ENCODE results near the gene PRKAA1. TPM values are rescaled to one million over a fixed set of nuclear protein-coding genes. Genes with fewer than 3 reads are reported as not detected.

The PRKAA1 gene
- total and polyA plus RNA-seq, 2 donors (not counting 1 experiment from before 2014, with no cell fraction given) = 39.9 to 107 TPM

GRCh38 chr5:40781843-40782409, 16.2 kb downstream of the PRKAA1 start:
- Mint-ChIP-seq H3K4me3 (no peak overlapping the region), H3K27me3 (no peaks in the 10 kb centered on the region), H3K27ac (no peak overlapping the region), H3K9me3 (ENCODE audit: insufficient read depth) (no peaks in the 10 kb centered on the region), H3K4me1 (peaks cover 23% of the 10 kb centered on the region)
- no peak for DNase-seq
- Histone ChIP-seq H2AFZ (ENCODE audit: insufficient read depth, low read depth, low read length, poor library complexity, severe bottlenecking) (no peak overlapping the region), H3K9ac (ENCODE audit: low read length) (no peak overlapping the region), H3K36me3 (replicated peaks in 1 of 2; ENCODE audit: control extremely low read depth in 1 of 2, control insufficient read depth in 1 of 2, extremely low read depth in 1 of 2, insufficient read depth in 2 of 2, low read length in 1 of 2) (peaks cover 0 to 5% of the 10 kb centered on the region in 2 experiments), H3K9me3 (ENCODE audit: control extremely low read depth in 1 of 3, control insufficient read depth in 2 of 3, insufficient read depth in 1 of 3, low read length in 2 of 3) (no peaks in the 10 kb centered on the region), H3K4me1 (ENCODE audit: control insufficient read depth in 2 of 2, insufficient read depth in 2 of 2, low read length in 2 of 2) (no peaks in the 10 kb centered on the region), H3K27me3 (replicated peaks in 1 of 4; ENCODE audit: control extremely low read depth in 1 of 4, control insufficient read depth in 3 of 4, insufficient read depth in 4 of 4, low read length in 3 of 4) (no peaks in the 10 kb centered on the region), H3K4me3 (ENCODE audit: control extremely low read depth in 1 of 5, extremely low read depth in 1 of 5, insufficient read depth in 1 of 5, low read depth in 2 of 5, low read length in 4 of 5) (no peak overlapping the region), H4K20me1 (ENCODE audit: control insufficient read depth, insufficient read depth, low read length, poor library complexity, severe bottlenecking) (peaks cover 76% of the 10 kb centered on the region), H3K27ac (ENCODE audit: low read length in 2 of 2) (no peak overlapping the region), H3K79me2 (ENCODE audit: control insufficient read depth, insufficient read depth, low read length) (peaks cover 79% of the 10 kb centered on the region), H3K4me2 (replicated peaks; ENCODE audit: low read depth, low read length, poor library complexity, severe bottlenecking) (no peak overlapping the region)
- intact Hi-C loops (cut with micrococcal nuclease) = no loop called here
- TF ChIP-seq CTCF (IDR thresholded peaks at IDR 0.05) (no peak), EZH2 (IDR thresholded peaks at IDR 0.05; ENCODE audit: borderline replicate concordance, insufficient read depth, low read depth, low read length, poor library complexity, severe bottlenecking) (no peak)
- ATAC-seq (ENCODE audit: low read depth) = no peak
- CTCF ChIA-PET = no interaction called here
- POLR2A ChIA-PET = no interaction called here

GRCh38 chr5:40780858-40781257, 17.3 kb downstream of the PRKAA1 start:
- POLR2A ChIA-PET = no interaction called here
- intact Hi-C loops (cut with micrococcal nuclease) = no loop called here
- peaks cover 69% of the 10 kb centered on the region for H4K20me1 ChIP-seq (ENCODE audit: control insufficient read depth, insufficient read depth, low read length, poor library complexity, severe bottlenecking)

More at GRCh38 chr5:40780858-40781257, 17.3 kb downstream of the PRKAA1 start:
- CTCF ChIA-PET = no interaction called here
- H3K27ac Mint-ChIP-seq = no peak overlapping the region
- Histone ChIP-seq H3K9ac (ENCODE audit: low read length) (no peak overlapping the region), H3K9me3 (ENCODE audit: control extremely low read depth in 1 of 3, control insufficient read depth in 2 of 3, insufficient read depth in 1 of 3, low read length in 2 of 3) (no peaks in the 10 kb centered on the region), H2AFZ (ENCODE audit: insufficient read depth, low read depth, low read length, poor library complexity, severe bottlenecking) (no peak overlapping the region), H3K4me2 (replicated peaks; ENCODE audit: low read depth, low read length, poor library complexity, severe bottlenecking) (no peak overlapping the region), H3K27ac (ENCODE audit: low read length in 2 of 2) (no peak overlapping the region), H3K36me3 (replicated peaks in 1 of 2; ENCODE audit: control extremely low read depth in 1 of 2, control insufficient read depth in 1 of 2, extremely low read depth in 1 of 2, insufficient read depth in 2 of 2, low read length in 1 of 2) (peaks cover 0 to 15% of the 10 kb centered on the region in 2 experiments), H3K27me3 (replicated peaks in 1 of 4; ENCODE audit: control extremely low read depth in 1 of 4, control insufficient read depth in 3 of 4, insufficient read depth in 4 of 4, low read length in 3 of 4) (no peaks in the 10 kb centered on the region), H3K4me3 (ENCODE audit: control extremely low read depth in 1 of 5, extremely low read depth in 1 of 5, insufficient read depth in 1 of 5, low read depth in 2 of 5, low read length in 4 of 5) (no peak overlapping the region), H3K79me2 (ENCODE audit: control insufficient read depth, insufficient read depth, low read length) (peaks cover 68% of the 10 kb centered on the region), H3K4me1 (ENCODE audit: control insufficient read depth in 2 of 2, insufficient read depth in 2 of 2, low read length in 2 of 2) (no peaks in the 10 kb centered on the region)
- DNase-seq (no peak), ATAC-seq (ENCODE audit: low read depth) (no peak)
- no peak overlapping the region for H3K4me3 Mint-ChIP-seq
- no peak for TF ChIP-seq EZH2 (IDR thresholded peaks at IDR 0.05; ENCODE audit: borderline replicate concordance, insufficient read depth, low read depth, low read length, poor library complexity, severe bottlenecking)
- TF ChIP-seq CTCF (IDR thresholded peaks at IDR 0.05) = no peak
- H3K4me1 Mint-ChIP-seq = peaks cover 24% of the 10 kb centered on the region
- no peaks in the 10 kb centered on the region for H3K9me3 Mint-ChIP-seq (ENCODE audit: insufficient read depth)
- H3K27me3 Mint-ChIP-seq = no peaks in the 10 kb centered on the region
- WGBS (ENCODE audit: insufficient coverage) = 100% methylated on average over 1 of the region's 3 CpGs
